ENCODE results near the gene LHFPL2.

DNA sequence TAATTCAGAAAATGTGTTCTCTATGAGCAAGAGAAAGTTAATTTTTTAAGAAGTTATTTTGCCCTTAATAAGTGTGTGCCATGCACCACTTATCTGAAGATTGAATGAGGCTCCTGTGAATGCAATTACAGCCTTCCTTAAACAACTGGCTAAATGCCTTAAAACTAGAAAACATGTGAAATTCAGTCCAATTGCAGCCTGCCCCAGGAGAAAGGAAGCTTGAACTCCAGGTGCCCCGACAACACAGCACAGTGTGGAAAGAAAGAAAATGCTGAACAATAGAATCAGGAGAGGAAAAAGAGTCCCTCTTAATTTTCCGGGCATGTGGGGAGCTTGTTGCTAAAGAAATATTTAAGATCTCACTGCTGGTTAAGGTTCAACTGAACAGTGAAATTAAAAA, 8.8 kb downstream of the LHFPL2 start:
- TF ChIP-seq CTCF (conservative IDR thresholded peaks at IDR 0.05; ENCODE audit: low read depth in 2 of 2) (no peak), EZH2 (IDR thresholded peaks at IDR 0.05; ENCODE audit: low read depth, unreplicated experiment) (no peak), POLR2AphosphoS5 (IDR thresholded peaks at IDR 0.05; ENCODE audit: low read depth) (no peak), NANOG (IDR thresholded peaks at IDR 0.05; ENCODE audit: borderline replicate concordance) (no peak), EZH2phosphoT487 (IDR thresholded peaks at IDR 0.05; ENCODE audit: unreplicated experiment) (no peak), JUNB (IDR thresholded peaks at IDR 0.05; ENCODE audit: unreplicated experiment) (no peak), CREB1 (CRISPR knock-in tag; IDR thresholded peaks at IDR 0.05; ENCODE audit: low read depth) (no peak), REST (IDR thresholded peaks at IDR 0.05; ENCODE audit: unreplicated experiment) (no peak)
